Right atrium auricular region (tissue), 2 donors: ENCODE measurements around the gene CCDC102B. TPM values are rescaled to one million over a fixed set of nuclear protein-coding genes. Genes with fewer than 3 reads are reported as not detected.

Experiments used
- DNase-seq: peaks from one replicate; pipeline ENCODE4 v3.0.0-alpha.2; 2019; ENCODE audit warnings: low spot score
- H3K27ac ChIP-seq, 2 donors: fragments of 200-600 bp; sonication (generic); 1 replicate in 1 of 2; 2 replicates in 1 of 2; pipeline ENCODE4 v1.5.1; 2016 to 2019
- H3K27me3 ChIP-seq, 2 donors: fragments of 200-600 bp; sonication (generic); one replicate each; pipeline versions ENCODE4 v1.5.1 to v1.6.0; 2017 to 2019
- H3K36me3 ChIP-seq: fragments of 200-600 bp; sonication (generic); one replicate; pipeline ENCODE4 v1.5.1; 2016
- H3K4me1 ChIP-seq, 2 donors: fragments of 200-600 bp; sonication (generic); one replicate each; pipeline versions ENCODE4 v1.5.1 to v1.6.0; 2017 to 2019
- H3K4me3 ChIP-seq, 2 donors: fragments of 200-600 bp; sonication (generic); 1 replicate in 1 of 2; 2 replicates in 1 of 2; pipeline ENCODE4 v1.5.1; 2017 to 2019; ENCODE audit warnings: mild to moderate bottlenecking in 1 of 2, moderate library complexity in 1 of 2
- H3K9me3 ChIP-seq, 2 donors: fragments of 200-600 bp; sonication (generic); one replicate each; pipeline ENCODE4 v1.5.1; 2019
- CTCF ChIP-seq, 2 donors: fragments of 200-600 bp; sonication (generic); IDR thresholded peaks; one replicate each; pipeline ENCODE4 v1.5.1; 2019; ENCODE audit warnings: antibody characterized with exemption in 2 of 2
- total RNA-seq, 2 donors: library from RNA; depleted of rRNA; stranded (reverse); fragments of >200 nt; gene quantifications; one replicate each; pipeline ENCODE4 v1.1.0, GENCODE V29; 2016

The CCDC102B gene
- total RNA-seq, 2 donors from 2014 or later, result 2.5 to 5.9 TPM

- TF ChIP-seq CTCF (IDR thresholded peaks at IDR 0.05), result no peak
- H3K9me3 ChIP-seq, result no peaks in the 10 kb centered on the region
- H3K27me3 ChIP-seq, result no peaks in the 10 kb centered on the region
- H3K4me3 ChIP-seq, result peak overlapping the region in 1 of 2 donors; percentile 14
- DNase-seq, result no peak
- H3K27ac ChIP-seq, result no peak overlapping the region
- H3K36me3 ChIP-seq, result no peaks in the 10 kb centered on the region
- no peaks in the 10 kb centered on the region for H3K4me1 ChIP-seq
Measured at GRCh38 chr18:68800075-68800474, 2.2 kb downstream of the CCDC102B start.

GRCh38 chr18:68803356-68803755, 5.5 kb downstream of the CCDC102B start:
- no peak for TF ChIP-seq CTCF (IDR thresholded peaks at IDR 0.05)
- no peaks in the 10 kb centered on the region for H3K9me3 ChIP-seq
- no peaks in the 10 kb centered on the region for H3K36me3 ChIP-seq
- no peak for DNase-seq
- no peaks in the 10 kb centered on the region for H3K27me3 ChIP-seq
- H3K4me3 ChIP-seq, result no peak overlapping the region
- no peak overlapping the region for H3K27ac ChIP-seq
- H3K4me1 ChIP-seq, result no peaks in the 10 kb centered on the region

GRCh38 chr18:68817584-68817983, 19.7 kb downstream of the CCDC102B start:
- TF ChIP-seq CTCF (IDR thresholded peaks at IDR 0.05), result no peak
- no peak for DNase-seq
- Histone ChIP-seq H3K4me3 (no peak overlapping the region), H3K27ac (no peak overlapping the region), H3K27me3 (no peaks in the 10 kb centered on the region), H3K4me1 (peaks cover 0 to 11% of the 10 kb centered on the region in 2 donors), H3K36me3 (no peaks in the 10 kb centered on the region), H3K9me3 (no peaks in the 10 kb centered on the region)

- Histone ChIP-seq H3K27ac (no peak overlapping the region), H3K27me3 (no peaks in the 10 kb centered on the region), H3K9me3 (no peaks in the 10 kb centered on the region), H3K36me3 (no peaks in the 10 kb centered on the region), H3K4me3 (no peak overlapping the region), H3K4me1 (peaks cover 0 to 11% of the 10 kb centered on the region in 2 donors)
- DNase-seq, result no peak
- no peak for TF ChIP-seq CTCF (IDR thresholded peaks at IDR 0.05)
Measured at GRCh38 chr18:68818584-68818983, 20.7 kb downstream of the CCDC102B start.

GRCh38 chr18:68822926-68823325, 25.0 kb downstream of the CCDC102B start:
- Histone ChIP-seq H3K4me3 (no peak overlapping the region), H3K27me3 (no peaks in the 10 kb centered on the region), H3K27ac (no peak overlapping the region), H3K4me1 (peaks cover 0 to 11% of the 10 kb centered on the region in 2 donors), H3K9me3 (no peaks in the 10 kb centered on the region), H3K36me3 (no peaks in the 10 kb centered on the region)
- DNase-seq, result no peak
- no peak for TF ChIP-seq CTCF (IDR thresholded peaks at IDR 0.05)

GRCh38 chr18:68826121-68826520, 28.2 kb downstream of the CCDC102B start:
- Histone ChIP-seq H3K9me3 (no peaks in the 10 kb centered on the region), H3K36me3 (no peaks in the 10 kb centered on the region), H3K4me1 (peaks cover 0 to 5% of the 10 kb centered on the region in 2 donors), H3K4me3 (no peak overlapping the region), H3K27ac (no peak overlapping the region), H3K27me3 (no peaks in the 10 kb centered on the region)
- DNase-seq, result no peak
- no peak for TF ChIP-seq CTCF (IDR thresholded peaks at IDR 0.05)
